ENCODE data around the gene SPDEF. TPM values are rescaled to one million over a fixed set of nuclear protein-coding genes. Genes with fewer than 3 reads are reported as not detected.

SPDEF gene
- total and polyA plus RNA-seq, 5 experiments from 2014 or later, result not detected

Other genes with a start within 250 kb of the SPDEF start
- 10 to 100 TPM; 29.8 to 31.7 TPM for gene NUDT3, start 163.7 kb downstream of the SPDEF start, total RNA-seq
- gene NUDT3, start 163.7 kb downstream of the SPDEF start, polyA plus RNA-seq, result 10 to 100 TPM in 1 of 3 donors, 1 to 10 TPM in 2; 7.4 to 10.8 (median 9.3) TPM
- 1,000 to 10,000 TPM; 2,574 to 2,591 TPM for gene RPS10, start 130.3 kb downstream of the SPDEF start, total RNA-seq
- 1,000 to 10,000 TPM; 2,314 to 2,962 (median 2,356) TPM for gene RPS10, start 130.3 kb downstream of the SPDEF start, polyA plus RNA-seq
- gene PACSIN1, start 90.3 kb downstream of the SPDEF start, total RNA-seq, result under 1 TPM; 0.41 to 0.47 TPM
- gene PACSIN1, start 90.3 kb downstream of the SPDEF start, polyA plus RNA-seq, result under 1 TPM; 0.06 to 0.82 (median 0.07) TPM
- 10 to 100 TPM; 60.7 to 61.8 TPM for gene ILRUN, start 140.4 kb upstream of the SPDEF start, total RNA-seq
- gene ILRUN, start 140.4 kb upstream of the SPDEF start, polyA plus RNA-seq, result 10 to 100 TPM; 10.5 to 14.5 (median 11.7) TPM
- 10 to 100 TPM; 53.6 to 58.5 TPM for gene SNRPC, start 201.2 kb upstream of the SPDEF start, total RNA-seq
- 100 to 1,000 TPM; 320 to 328 (median 320) TPM for gene SNRPC, start 201.2 kb upstream of the SPDEF start, polyA plus RNA-seq
- 10 to 100 TPM; 11.1 to 11.2 TPM for gene BLTP3A, start 235.8 kb upstream of the SPDEF start, total RNA-seq
- 1 to 10 TPM; 1.4 to 1.5 (median 1.4) TPM for gene BLTP3A, start 235.8 kb upstream of the SPDEF start, polyA plus RNA-seq